Ascending aorta (tissue), 2 donors: ENCODE data around the gene SKI. TPM values are rescaled to one million over a fixed set of nuclear protein-coding genes. Genes with fewer than 3 reads are reported as not detected.
A peak's percentile ranks its signal among the peaks of the same experiment; 100 is the strongest.

Experiments
- DNase-seq, 2 donors: peaks; one replicate each; pipeline ENCODE4 v3.0.0-alpha.2; 2019; ENCODE audit warnings: low spot score in 2 of 2
- H3K27ac ChIP-seq, 2 donors: fragments of 200-600 bp; sonication (generic); one replicate each; pipeline ENCODE4 v1.5.1; 2016 to 2017; ENCODE audit warnings: mild to moderate bottlenecking in 1 of 2
- H3K27me3 ChIP-seq: fragments of 200-600 bp; sonication (generic); one replicate; pipeline ENCODE4 v1.5.1; 2017
- H3K36me3 ChIP-seq, 2 donors: fragments of 200-600 bp; sonication (generic); one replicate each; pipeline ENCODE4 v1.5.1; 2016
- H3K4me1 ChIP-seq, 2 donors: fragments of 200-600 bp; sonication (generic); one replicate each; pipeline ENCODE4 v1.5.1; 2016 to 2017; ENCODE audit warnings: mild to moderate bottlenecking in 1 of 2
- H3K4me3 ChIP-seq, 2 donors: fragments of 200-600 bp; sonication (generic); one replicate each; pipeline ENCODE4 v1.5.1; 2016 to 2017; ENCODE audit warnings: mild to moderate bottlenecking in 1 of 2
- H3K9me3 ChIP-seq, 2 donors: fragments of 200-600 bp; sonication (generic); one replicate each; pipeline ENCODE4 v1.5.1; 2016
- CTCF ChIP-seq, 3 experiments: fragments of 200-600 bp in 2 of 3; fragments of 450-650 bp in 1 of 3; sonication (generic) in 2 of 3; IDR thresholded peaks; one replicate each; pipeline ENCODE4 v1.5.1; 2016 to 2019; ENCODE audit warnings: antibody characterized with exemption in 3 of 3, mild to moderate bottlenecking in 1 of 3, moderate library complexity in 1 of 3
- intact Hi-C: fragments of 100-400 bp; cut with DNase I; formaldehyde crosslinking; loops from one replicate; pipeline ENCODE4 v1.15.1; 2023
- total RNA-seq: library from RNA; depleted of rRNA; stranded (reverse); fragments of >200 nt; gene quantifications from one replicate; pipeline ENCODE4 v1.1.0, GENCODE V29; 2016

The SKI gene
- total RNA-seq, 1 donor from 2014 or later: 139 TPM

- DNase-seq: peak; percentile 83 to 97
- intact Hi-C loops: loop anchor here (1.0 to 5.0 kb wide), 4 partner anchors 36 to 348 kb away; no protein-coding TSS in a partner anchor
- no peaks in the 10 kb centered on the region for H3K27me3 ChIP-seq
- peak overlapping the region; percentile 44 to 60 for H3K4me3 ChIP-seq
- no peaks in the 10 kb centered on the region for H3K9me3 ChIP-seq
- peaks cover 12 to 34% of the 10 kb centered on the region in 2 donors for H3K4me1 ChIP-seq
- H3K27ac ChIP-seq: peak overlapping the region; percentile 90
- TF ChIP-seq CTCF (IDR thresholded peaks at IDR 0.05): peak in 1 of 3 experiments; percentile 13
- H3K36me3 ChIP-seq: no peaks in the 10 kb centered on the region
Measured at GRCh38 chr1:2199042-2199810, 28.9 kb upstream of the SKI start.

GRCh38 chr1:2200308-2200943 lies 27.7 kb upstream of the SKI start:
- Histone ChIP-seq H3K9me3 (no peaks in the 10 kb centered on the region), H3K4me1 (peaks cover 14 to 35% of the 10 kb centered on the region in 2 donors), H3K27me3 (no peaks in the 10 kb centered on the region), H3K36me3 (no peaks in the 10 kb centered on the region), H3K4me3 (peak overlapping the region in 1 of 2 donors; percentile 60), H3K27ac (peak overlapping the region; percentile 90)
- DNase-seq: no peak
- no peak for TF ChIP-seq CTCF (IDR thresholded peaks at IDR 0.05)
- intact Hi-C loops: no loop called here

- no peak for TF ChIP-seq CTCF (IDR thresholded peaks at IDR 0.05)
- no peak overlapping the region for H3K4me3 ChIP-seq
- DNase-seq: no peak
- no peak overlapping the region for H3K27ac ChIP-seq
- H3K4me1 ChIP-seq: peaks cover 20 to 37% of the 10 kb centered on the region in 2 donors
- intact Hi-C loops: no loop called here
- H3K27me3 ChIP-seq: no peaks in the 10 kb centered on the region
- H3K9me3 ChIP-seq: no peaks in the 10 kb centered on the region
- no peaks in the 10 kb centered on the region for H3K36me3 ChIP-seq
Measured at GRCh38 chr1:2201062-2201461, 27.1 kb upstream of the SKI start.

- no peaks in the 10 kb centered on the region for H3K9me3 ChIP-seq
- intact Hi-C loops: no loop called here
- H3K4me3 ChIP-seq: no peak overlapping the region
- peaks cover 28 to 45% of the 10 kb centered on the region in 2 donors for H3K4me1 ChIP-seq
- no peak overlapping the region for H3K27ac ChIP-seq
- no peak for TF ChIP-seq CTCF (IDR thresholded peaks at IDR 0.05)
- no peaks in the 10 kb centered on the region for H3K27me3 ChIP-seq
- DNase-seq: no peak
- no peaks in the 10 kb centered on the region for H3K36me3 ChIP-seq
Measured at GRCh38 chr1:2202008-2202575, 26.0 kb upstream of the SKI start.

GRCh38 chr1:2202843-2203601 lies 25.1 kb upstream of the SKI start:
- Histone ChIP-seq H3K27ac (peak overlapping the region; percentile 92), H3K9me3 (no peaks in the 10 kb centered on the region), H3K36me3 (no peaks in the 10 kb centered on the region), H3K4me3 (no peak overlapping the region), H3K4me1 (peaks cover 34 to 52% of the 10 kb centered on the region in 2 donors), H3K27me3 (no peaks in the 10 kb centered on the region)
- no peak for DNase-seq
- no peak for TF ChIP-seq CTCF (IDR thresholded peaks at IDR 0.05)
- intact Hi-C loops: no loop called here
